IMR-90 (cell line): Measurements from ENCODE around the gene C12orf50. TPM values are rescaled to one million over a fixed set of nuclear protein-coding genes. Genes with fewer than 3 reads are reported as not detected.

Experiments used
- ATAC-seq: fragments of 200-7000 bp; cut with Tn5 transposase; 2 replicates; pipeline ENCODE4 v1.9.1; 2020; ENCODE audit warnings: low read depth, mild to moderate bottlenecking, moderate library complexity
- BruUV-seq: library from RNA; stranded (reverse); fragments of 400-500 nt; replicated peaks from 2 replicates; lab custom pipeline; 2021; lab: Mats Ljungman, UMichigan
- CTCF ChIA-PET: fragments of 300-600 bp; formaldehyde crosslinking; extraction: SDS; loops from one replicate; lab custom pipeline; 2021; ENCODE audit warnings: antibody characterized with exemption; lab: Yijun Ruan, JAX
- POLR2A ChIA-PET: fragments of 300-600 bp; sonication (Branson Sonifier 250); formaldehyde crosslinking; loops from one replicate; lab custom pipeline; 2022; ENCODE audit warnings: antibody characterized with exemption; ENCODE audit not compliant: unreplicated experiment; lab: Charles Lee
- DNase-seq: peaks from one replicate; pipeline ENCODE4 v3.0.0; 2013
- H2AFZ ChIP-seq: replicated peaks from 2 replicates; pipeline ENCODE3; 2013; ENCODE audit warnings: low read length, mild to moderate bottlenecking; ENCODE audit not compliant: poor library complexity
- H2AK5ac ChIP-seq: 2 replicates; pipeline ENCODE4 v1.6.1; 2013; ENCODE audit warnings: low read depth, low read length, inconsistent platforms
- H2AK9ac ChIP-seq: replicated peaks from 2 replicates; pipeline ENCODE3; 2013; ENCODE audit warnings: mild to moderate bottlenecking, low read depth, low read length, moderate library complexity; ENCODE audit not compliant: poor library complexity
- H2BK120ac ChIP-seq: 2 replicates; pipeline ENCODE4 v1.6.1; 2013; ENCODE audit warnings: low read depth, low read length, inconsistent platforms
- H2BK15ac ChIP-seq: 3 replicates; pipeline ENCODE4 v1.6.1; 2013; ENCODE audit warnings: low read depth, low read length, inconsistent platforms
- H2BK20ac ChIP-seq: 2 replicates; pipeline ENCODE4 v1.6.1; 2013; ENCODE audit warnings: low read depth, mild to moderate bottlenecking, inconsistent platforms, low read length, moderate library complexity
- H2BK5ac ChIP-seq: 2 replicates; pipeline ENCODE4 v1.6.1; 2013; ENCODE audit warnings: mild to moderate bottlenecking, low read depth, low read length, inconsistent platforms; ENCODE audit not compliant: poor library complexity, severe bottlenecking
- H3K14ac ChIP-seq: replicated peaks from 2 replicates; pipeline ENCODE4 v1.6.1; 2013; ENCODE audit warnings: low read depth, low read length, inconsistent platforms
- H3K18ac ChIP-seq: 2 replicates; pipeline ENCODE4 v1.6.1; 2013; ENCODE audit warnings: low read depth, low read length, control low read depth
- H3K23ac ChIP-seq: 2 replicates; pipeline ENCODE4 v1.6.1; 2013; ENCODE audit warnings: low read depth, low read length, inconsistent platforms
- H3K27ac ChIP-seq: 2 replicates; pipeline ENCODE4 v1.5.1; 2013; ENCODE audit warnings: mild to moderate bottlenecking, control low read depth, low read length; ENCODE audit not compliant: insufficient read depth
- H3K27me3 ChIP-seq: 2 replicates; pipeline ENCODE4 v1.6.1; 2013; ENCODE audit warnings: low read length; ENCODE audit not compliant: control insufficient read depth, insufficient read depth
- H3K36me3 ChIP-seq: 2 replicates; pipeline ENCODE4 v1.6.1; 2013; ENCODE audit warnings: low read length, mixed read lengths; ENCODE audit not compliant: control insufficient read depth, insufficient read depth
- H3K4ac ChIP-seq: 2 replicates; pipeline ENCODE4 v1.6.1; 2013; ENCODE audit warnings: low read depth, low read length, inconsistent platforms
- H3K4me1 ChIP-seq: 2 replicates; pipeline ENCODE4 v1.6.1; 2013; ENCODE audit warnings: low read length, mixed read lengths; ENCODE audit not compliant: control insufficient read depth, insufficient read depth
- H3K4me2 ChIP-seq: 2 replicates; pipeline ENCODE4 v1.6.1; 2013; ENCODE audit warnings: low read depth, mild to moderate bottlenecking, control low read depth, low read length, moderate library complexity
- H3K4me3 ChIP-seq: 2 replicates; pipeline ENCODE4 v1.5.1; 2013; ENCODE audit warnings: low read depth, mild to moderate bottlenecking, control low read depth, low read length, moderate library complexity; ENCODE audit not compliant: insufficient read depth
- H3K56ac ChIP-seq: 2 replicates; pipeline ENCODE4 v1.6.1; 2013; ENCODE audit warnings: low read length, inconsistent platforms; ENCODE audit not compliant: insufficient read depth; ENCODE audit errors: extremely low read depth
- H3K79me1 ChIP-seq, 2 experiments: 2 replicates each; pipeline ENCODE4 v1.6.1; 2013; ENCODE audit warnings: low read length in 2 of 2, inconsistent platforms in 1 of 2, low read depth in 1 of 2
- H3K9ac ChIP-seq: 2 replicates; pipeline ENCODE4 v1.6.1; 2013; ENCODE audit warnings: low read depth, low read length, control low read depth
- H3K9me1 ChIP-seq: 2 replicates; pipeline ENCODE4 v1.6.1; 2013; ENCODE audit warnings: low read length, inconsistent platforms; ENCODE audit not compliant: insufficient read depth
- H3K9me3 ChIP-seq: 2 replicates; pipeline ENCODE4 v1.6.1; 2013; ENCODE audit warnings: low read length; ENCODE audit not compliant: control insufficient read depth, insufficient read depth
- H4K20me1 ChIP-seq: 2 replicates; pipeline ENCODE4 v1.6.1; 2013; ENCODE audit warnings: low read length, inconsistent platforms; ENCODE audit not compliant: insufficient read depth
- H4K5ac ChIP-seq: 2 replicates; pipeline ENCODE4 v1.6.1; 2013; ENCODE audit warnings: mild to moderate bottlenecking, low read depth, low read length, control low read depth
- H4K8ac ChIP-seq, 2 experiments: 2 replicates each; pipeline ENCODE4 v1.6.1; 2013; ENCODE audit warnings: low read depth in 2 of 2, low read length in 2 of 2, control low read depth in 1 of 2, inconsistent platforms in 1 of 2
- H4K91ac ChIP-seq: 2 replicates; pipeline ENCODE4 v1.6.1; 2013; ENCODE audit warnings: low read depth, low read length, inconsistent platforms; ENCODE audit not compliant: insufficient read depth
- BHLHE40 ChIP-seq: fragments of 150-350 bp; IDR thresholded peaks from 2 replicates; pipeline ENCODE4 v1.6.1; 2016; ENCODE audit warnings: mild to moderate bottlenecking, low read depth, low read length
- CEBPB ChIP-seq: IDR thresholded peaks from 2 replicates; pipeline ENCODE4 v1.6.1; 2012; ENCODE audit warnings: low read depth, low read length, improper control_type of control experiment
- CTCF ChIP-seq: conservative IDR thresholded peaks from 2 replicates; pipeline ENCODE4 v1.5.1; 2012; ENCODE audit warnings: mild to moderate bottlenecking, low read depth, low read length, improper control_type of control experiment
- ELK1 ChIP-seq: fragments of 150-350 bp; IDR thresholded peaks from 2 replicates; pipeline ENCODE4 v1.6.1; 2016; ENCODE audit warnings: low read depth, mild to moderate bottlenecking, low read length, moderate library complexity, borderline replicate concordance
- FOS ChIP-seq: fragments of 150-350 bp; IDR thresholded peaks from 2 replicates; pipeline ENCODE4 v1.6.1; 2016; ENCODE audit warnings: low read depth, low read length
- MAZ ChIP-seq: IDR thresholded peaks from 2 replicates; pipeline ENCODE4 v1.6.1; 2012; ENCODE audit warnings: low read depth, mild to moderate bottlenecking, low read length, improper control_type of control experiment, moderate library complexity, borderline replicate concordance
- MXI1 ChIP-seq: IDR thresholded peaks from 2 replicates; pipeline ENCODE4 v1.6.1; 2012; ENCODE audit warnings: low read depth, mild to moderate bottlenecking, low read length, moderate library complexity, borderline replicate concordance
- NFE2L2 ChIP-seq: fragments of 150-350 bp; IDR thresholded peaks from 2 replicates; pipeline ENCODE4 v1.6.1; 2016; ENCODE audit warnings: low read depth, mild to moderate bottlenecking, low read length
- POLR2A ChIP-seq: IDR thresholded peaks from 2 replicates; pipeline ENCODE4 v1.6.1; 2012; ENCODE audit warnings: mild to moderate bottlenecking, low read depth, low read length
- RFX5 ChIP-seq: IDR thresholded peaks from 2 replicates; pipeline ENCODE4 v1.8.0; 2012; ENCODE audit warnings: low read depth, mild to moderate bottlenecking, low read length, moderate library complexity
- SMC3 ChIP-seq: fragments of 150-350 bp; IDR thresholded peaks from 2 replicates; pipeline ENCODE4 v1.6.1; 2016; ENCODE audit warnings: low read depth, mild to moderate bottlenecking, antibody characterized with exemption, low read length, moderate library complexity
- USF2 ChIP-seq: fragments of 150-350 bp; IDR thresholded peaks from 2 replicates; pipeline ENCODE4 v1.6.1; 2017; ENCODE audit warnings: mild to moderate bottlenecking, antibody characterized with exemption, low read length, low read depth
- WGBS, 2 experiments: methylation state at CpG; one replicate each; pipeline versions ENCODE4 v1.1.5 to v1.1.7; 2013; ENCODE audit warnings: missing lambda C conversion rate in 2 of 2; ENCODE audit not compliant: insufficient read length in 1 of 2; ENCODE audit errors: extremely low coverage in 2 of 2; 5-methylcytosine and 5-hydroxymethylcytosine counted together
- dilution Hi-C: fragments of 300-500 bp; cut with HindIII; formaldehyde crosslinking; loops from one replicate; pipeline ENCODE4 v1.14.3; 2018; ENCODE audit warnings: low sequenced_read_pairs; ENCODE audit not compliant: unreplicated experiment
- in situ Hi-C: fragments of 300-500 bp; cut with MboI; formaldehyde crosslinking; loops from 3 replicates; pipeline ENCODE4 v1.14.3; 2019; ENCODE audit warnings: low sequenced_read_pairs, inconsistent platforms, mixed read lengths
- intact Hi-C: fragments of 100-400 bp; cut with micrococcal nuclease; formaldehyde crosslinking; loops from 2 replicates; pipeline ENCODE4 v1.10.0; 2022
- polyA plus RNA-seq, 3 experiments: library from polyadenylated mRNA; depleted of rRNA; stranded (reverse); fragments of >200 nt; gene quantifications; 2 replicates each; pipeline ENCODE4 v1.2.3, GENCODE V29; 2012; ENCODE audit warnings: low replicate concordance in 1 of 3
- total RNA-seq: library from RNA; depleted of rRNA; stranded (reverse); fragments of >200 nt; gene quantifications from 2 replicates; pipeline ENCODE4 v1.2.3, GENCODE V29; 2012

The C12orf50 gene
- total and polyA plus RNA-seq, 2 of the 4 experiments (the other 2 are of a cell fraction), result not detected

GRCh38 chr12:88056571-88056970 lies 27.4 kb upstream of the C12orf50 start:
- Histone ChIP-seq H3K56ac (no peak overlapping the region), H3K9ac (no peak overlapping the region), H3K79me1 (no peaks in the 10 kb centered on the region), H3K4ac (no peak overlapping the region), H3K9me3 (no peaks in the 10 kb centered on the region), H3K27ac (no peak overlapping the region), H3K4me1 (no peaks in the 10 kb centered on the region), H2AFZ (no peak overlapping the region), H3K18ac (no peak overlapping the region), H4K91ac (no peak overlapping the region), H3K14ac (no peak overlapping the region), H3K27me3 (no peaks in the 10 kb centered on the region), H3K4me2 (no peak overlapping the region), H4K8ac (no peak overlapping the region), H3K23ac (no peak overlapping the region), H2BK5ac (no peak overlapping the region), H2BK120ac (no peak overlapping the region), H3K36me3 (peaks cover 12% of the 10 kb centered on the region), H2BK15ac (no peak overlapping the region), H2AK5ac (no peak overlapping the region), H2AK9ac (no peak overlapping the region), H3K9me1 (no peaks in the 10 kb centered on the region), H4K20me1 (no peaks in the 10 kb centered on the region), H2BK20ac (no peak overlapping the region), H3K4me3 (no peak overlapping the region), H4K5ac (no peak overlapping the region)
- in situ Hi-C loops, result no loop called here
- TF ChIP-seq MAZ (no peak), SMC3 (no peak), FOS (no peak), BHLHE40 (no peak), NFE2L2 (no peak), CEBPB (no peak), POLR2A (no peak), CTCF (no peak), MXI1 (no peak), USF2 (no peak), ELK1 (no peak), RFX5 (no peak)
- ATAC-seq (no peak; the same call in 1 of the 2 replicates), DNase-seq (no peak)
- ChIA-PET POLR2A (no interaction called here), CTCF (no interaction called here)
- no TSS peak for BruUV-seq
- dilution Hi-C loops, result no loop called here
- intact Hi-C loops, result no loop called here
- WGBS, 2 experiments, result no CpG with 5 or more reads among the region's 2 CpGs
